Fibroblast of lung (primary cell): ENCODE data around the gene CASP4. TPM values are rescaled to one million over a fixed set of nuclear protein-coding genes. Genes with fewer than 3 reads are reported as not detected.
"Not testable (repeated sequence)": the region's sequence is repeated elsewhere in the genome, so short reads cannot be mapped to it uniquely, and the experiment has no call there.

ENCODE experiments used
- DNase-seq, 2 donors: peaks; one replicate each; pipeline versions ENCODE4 v3.0.0 to v3.0.0-alpha.2; 2010; ENCODE audit warnings: low read depth in 2 of 2
- H2AFZ ChIP-seq: 2 replicates; pipeline ENCODE4 v1.5.1; 2012; ENCODE audit warnings: low read length, control low read depth, inconsistent platforms
- H3K27ac ChIP-seq: 2 replicates; pipeline ENCODE4 v1.5.1; 2011; ENCODE audit warnings: low read length, control low read depth; ENCODE audit not compliant: insufficient read depth
- H3K27me3 ChIP-seq: 2 replicates; pipeline ENCODE4 v1.5.1; 2011; ENCODE audit warnings: mild to moderate bottlenecking, low read length; ENCODE audit not compliant: control insufficient read depth, insufficient read depth
- H3K36me3 ChIP-seq: 2 replicates; pipeline ENCODE4 v1.5.1; 2011; ENCODE audit warnings: low read length; ENCODE audit not compliant: control insufficient read depth, insufficient read depth
- H3K4me1 ChIP-seq: 2 replicates; pipeline ENCODE4 v1.5.1; 2011; ENCODE audit warnings: low read length; ENCODE audit not compliant: control insufficient read depth, insufficient read depth; ENCODE audit errors: extremely low read depth
- H3K4me2 ChIP-seq: 2 replicates; pipeline ENCODE4 v1.5.1; 2011; ENCODE audit warnings: low read length, control low read depth; ENCODE audit not compliant: insufficient read depth; ENCODE audit errors: extremely low read depth
- H3K4me3 ChIP-seq, 4 experiments: fragments of 200-600 bp in 1 of 4; sonication (generic) in 1 of 4; replicated peaks in 1 of 4; 2 replicates each; pipeline ENCODE4 v1.5.1; 2011 to 2016; ENCODE audit warnings: low read length in 4 of 4, low read depth in 3 of 4, mild to moderate bottlenecking in 3 of 4, control low read depth in 2 of 4, inconsistent platforms in 1 of 4, mixed read lengths in 1 of 4; ENCODE audit not compliant: insufficient read depth in 1 of 4; ENCODE audit errors: control extremely low read depth in 1 of 4
- H3K79me2 ChIP-seq: 2 replicates; pipeline ENCODE4 v1.5.1; 2012; ENCODE audit warnings: mild to moderate bottlenecking, low read length, inconsistent platforms; ENCODE audit not compliant: control insufficient read depth, insufficient read depth
- H3K9ac ChIP-seq: 2 replicates; pipeline ENCODE4 v1.5.1; 2011; ENCODE audit warnings: mild to moderate bottlenecking, low read length, control low read depth; ENCODE audit not compliant: insufficient read depth
- H3K9me3 ChIP-seq: 2 replicates; pipeline ENCODE4 v1.5.1; 2012; ENCODE audit warnings: low read depth, low read length; ENCODE audit not compliant: control insufficient read depth, insufficient read depth
- H4K20me1 ChIP-seq: 2 replicates; pipeline ENCODE4 v1.5.1; 2011; ENCODE audit warnings: low read length; ENCODE audit not compliant: control insufficient read depth, insufficient read depth; ENCODE audit errors: extremely low read depth
- EZH2 ChIP-seq: IDR thresholded peaks from 2 replicates; pipeline ENCODE4 v1.5.1; 2012; ENCODE audit warnings: low read length, control low read depth, mild to moderate bottlenecking; ENCODE audit errors: missing control alignments
- polyA plus RNA-seq, 2 donors: library from polyadenylated mRNA; depleted of rRNA in 1 of 2; stranded (reverse) in 1 of 2; unstranded in 1 of 2; fragments of >200 nt; gene quantifications; 2 replicates each; pipeline ENCODE4 v1.2.1, GENCODE V29; 2011 to 2012; ENCODE audit warnings: missing spikeins in 1 of 2
- total RNA-seq: library from RNA; depleted of rRNA; stranded (reverse); fragments of >200 nt; gene quantifications from 2 replicates; pipeline ENCODE4 v1.2.1, GENCODE V29; 2014
- TF ChIP-seq, protein P1 (sequence below), 2 donors: IDR thresholded peaks in 1 of 2; conservative IDR thresholded peaks in 1 of 2; 1 replicate in 1 of 2; 2 replicates in 1 of 2; pipeline ENCODE4 v1.5.1; 2011 to 2012; ENCODE audit warnings: low read length in 2 of 2, control low read depth in 1 of 2, inconsistent platforms in 1 of 2, low read depth in 1 of 2, mild to moderate bottlenecking in 1 of 2

CASP4 gene
- total and polyA plus RNA-seq, 2 donors (not counting 1 experiment from before 2014, with no cell fraction given), result 196 to 204 TPM

DNA sequence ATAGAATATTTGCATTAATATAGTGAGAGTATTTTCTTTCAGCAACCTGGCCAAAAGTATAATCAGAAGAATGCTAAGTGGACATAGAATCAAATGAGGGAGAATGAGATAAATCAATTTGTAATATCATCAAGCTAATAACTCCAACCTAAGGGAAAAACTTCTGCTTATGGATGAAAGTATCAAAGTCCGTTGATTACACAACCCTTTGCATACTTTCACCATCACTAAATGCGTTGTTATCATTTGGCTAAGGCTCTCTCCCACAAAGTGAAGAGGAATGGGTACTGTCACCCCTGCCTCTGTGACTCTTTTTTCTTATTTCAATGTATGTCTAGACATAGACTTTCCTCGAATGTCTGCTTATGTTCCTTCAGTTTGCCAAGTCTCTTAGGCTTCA lies 16.4 kb upstream of the CASP4 start:
- DNase-seq, result no peak

DNA sequence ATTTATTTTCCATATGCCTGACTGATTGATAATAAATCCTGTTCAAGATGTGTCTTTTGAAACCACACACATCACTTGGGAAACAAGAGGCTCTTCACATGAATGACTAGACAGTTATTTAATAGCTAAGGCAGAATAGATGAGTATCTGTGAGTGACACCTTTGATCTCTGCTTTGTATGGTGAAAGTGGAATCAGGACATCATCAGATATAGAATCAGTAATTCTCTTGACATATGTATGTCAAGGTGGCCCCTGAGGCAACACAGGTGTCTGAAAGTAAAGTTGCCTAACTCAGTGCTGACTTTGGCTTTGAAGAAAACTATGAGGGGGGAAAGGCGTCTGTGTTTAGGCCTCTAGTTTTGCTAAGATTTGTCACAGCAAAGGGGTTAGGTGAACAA lies 11.5 kb upstream of the CASP4 start:
- Histone ChIP-seq H3K9ac (no peak overlapping the region), H3K27me3 (no peaks in the 10 kb centered on the region), H3K79me2 (no peaks in the 10 kb centered on the region), H3K36me3 (no peaks in the 10 kb centered on the region), H4K20me1 (no peaks in the 10 kb centered on the region), H3K27ac (no peak overlapping the region), H3K4me3 (no peak overlapping the region), H3K4me1 (no peaks in the 10 kb centered on the region), H3K4me2 (no peak overlapping the region), H3K9me3 (no peaks in the 10 kb centered on the region), H2AFZ (no peak overlapping the region)
- TF ChIP-seq, protein P1, sequence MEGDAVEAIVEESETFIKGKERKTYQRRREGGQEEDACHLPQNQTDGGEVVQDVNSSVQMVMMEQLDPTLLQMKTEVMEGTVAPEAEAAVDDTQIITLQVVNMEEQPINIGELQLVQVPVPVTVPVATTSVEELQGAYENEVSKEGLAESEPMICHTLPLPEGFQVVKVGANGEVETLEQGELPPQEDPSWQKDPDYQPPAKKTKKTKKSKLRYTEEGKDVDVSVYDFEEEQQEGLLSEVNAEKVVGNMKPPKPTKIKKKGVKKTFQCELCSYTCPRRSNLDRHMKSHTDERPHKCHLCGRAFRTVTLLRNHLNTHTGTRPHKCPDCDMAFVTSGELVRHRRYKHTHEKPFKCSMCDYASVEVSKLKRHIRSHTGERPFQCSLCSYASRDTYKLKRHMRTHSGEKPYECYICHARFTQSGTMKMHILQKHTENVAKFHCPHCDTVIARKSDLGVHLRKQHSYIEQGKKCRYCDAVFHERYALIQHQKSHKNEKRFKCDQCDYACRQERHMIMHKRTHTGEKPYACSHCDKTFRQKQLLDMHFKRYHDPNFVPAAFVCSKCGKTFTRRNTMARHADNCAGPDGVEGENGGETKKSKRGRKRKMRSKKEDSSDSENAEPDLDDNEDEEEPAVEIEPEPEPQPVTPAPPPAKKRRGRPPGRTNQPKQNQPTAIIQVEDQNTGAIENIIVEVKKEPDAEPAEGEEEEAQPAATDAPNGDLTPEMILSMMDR (conservative IDR thresholded peaks at IDR 0.05 in 1 of 2, IDR thresholded peaks at IDR 0.05 in 1 of 2; ENCODE audit: low read depth in 1 of 2, low read length in 2 of 2), result no peak
- TF ChIP-seq EZH2, result no peak
- DNase-seq, result no peak

More for the DNA sequence above, 16.4 kb upstream of the CASP4 start:
- Histone ChIP-seq H3K36me3 (no peaks in the 10 kb centered on the region), H3K79me2 (no peaks in the 10 kb centered on the region), H3K9me3 (no peaks in the 10 kb centered on the region), H3K9ac (no peak overlapping the region), H3K4me2 (no peak overlapping the region), H3K27me3 (no peaks in the 10 kb centered on the region), H3K4me3 (no peak overlapping the region), H3K27ac (no peak overlapping the region), H2AFZ (no peak overlapping the region), H3K4me1 (no peaks in the 10 kb centered on the region), H4K20me1 (no peaks in the 10 kb centered on the region)
- TF ChIP-seq EZH2, result no peak
- TF ChIP-seq, protein P1 (conservative IDR thresholded peaks at IDR 0.05 in 1 of 2, IDR thresholded peaks at IDR 0.05 in 1 of 2; ENCODE audit: low read depth in 1 of 2, low read length in 2 of 2), result no peak

DNA sequence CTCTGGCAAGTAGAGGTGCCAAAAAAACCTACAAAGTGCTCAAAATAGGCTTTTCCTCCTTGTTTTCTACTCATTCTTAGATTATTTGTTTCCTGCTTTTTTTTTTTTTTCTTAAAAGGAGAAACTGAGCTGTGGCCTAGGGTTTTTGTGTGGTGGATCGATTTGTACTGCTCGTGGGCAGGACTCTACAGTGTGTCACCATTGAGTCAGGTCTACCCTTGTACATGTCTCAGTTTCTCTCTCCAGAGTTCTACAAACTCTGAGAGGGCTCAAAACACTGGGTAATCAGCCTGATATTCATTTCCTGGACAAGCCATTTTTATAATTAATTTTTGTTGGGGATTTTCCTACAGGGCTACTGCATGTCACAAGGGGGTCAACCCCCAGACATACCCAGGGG lies 5.2 kb upstream of the CASP4 start:
- Histone ChIP-seq H3K4me1 (peaks cover 2% of the 10 kb centered on the region), H3K4me3 (no peak overlapping the region), H4K20me1 (no peaks in the 10 kb centered on the region), H3K36me3 (no peaks in the 10 kb centered on the region), H3K4me2 (no peak overlapping the region), H2AFZ (no peak overlapping the region), H3K9ac (no peak overlapping the region), H3K27ac (no peak overlapping the region), H3K79me2 (no peaks in the 10 kb centered on the region), H3K27me3 (no peaks in the 10 kb centered on the region), H3K9me3 (no peaks in the 10 kb centered on the region)
- DNase-seq, result no peak
- TF ChIP-seq, protein P1 (conservative IDR thresholded peaks at IDR 0.05 in 1 of 2, IDR thresholded peaks at IDR 0.05 in 1 of 2; ENCODE audit: low read depth in 1 of 2, low read length in 2 of 2), result no peak
- TF ChIP-seq EZH2, result no peak

DNA sequence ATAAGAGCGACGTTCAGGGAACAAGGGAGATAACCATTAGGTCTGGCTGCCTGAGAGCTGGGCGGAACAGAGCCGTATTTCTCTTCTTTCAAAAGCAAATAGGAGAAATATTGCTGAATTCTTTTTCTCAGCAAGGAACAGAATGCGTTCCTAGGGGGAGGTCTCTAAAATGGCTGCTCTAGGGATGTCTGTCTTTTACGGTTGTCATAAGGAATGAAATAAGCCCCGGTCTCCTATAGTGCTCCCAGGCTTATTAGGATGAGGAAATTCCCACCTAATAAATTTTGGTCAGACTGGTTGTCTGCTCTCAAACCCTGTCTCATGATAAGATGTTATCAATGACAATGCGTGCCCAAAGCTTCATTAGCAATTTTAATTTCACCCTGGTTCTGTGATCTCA lies 4.5 kb upstream of the CASP4 start:
- not testable (repeated sequence) for H3K9me3 ChIP-seq, H3K4me2 ChIP-seq, H3K27me3 ChIP-seq, DNase-seq, H3K9ac ChIP-seq, H3K4me1 ChIP-seq, H3K36me3 ChIP-seq, H3K79me2 ChIP-seq, H4K20me1 ChIP-seq, H3K27ac ChIP-seq, H2AFZ ChIP-seq, H3K4me3 ChIP-seq
